ENCODE data around the gene TRPV5. TPM values are rescaled to one million over a fixed set of nuclear protein-coding genes. Genes with fewer than 3 reads are reported as not detected.

The TRPV5 gene
- total and polyA plus RNA-seq, 9 donors = not detected

GRCh38 chr7:142913566-142913965, 20.0 kb downstream of the TRPV5 start:
- Histone ChIP-seq H3K9me3 (no peaks in the 10 kb centered on the region), H3K27me3 (no peaks in the 10 kb centered on the region), H3K4me3 (no peak overlapping the region), H3K27ac (no peak overlapping the region), H3K4me1 (ENCODE audit: insufficient read depth) (no peaks in the 10 kb centered on the region), H3K36me3 (no peaks in the 10 kb centered on the region)
- DNase-seq = no peak
- no peak for TF ChIP-seq POLR2A (IDR thresholded peaks at IDR 0.05)
- TF ChIP-seq, protein P1, sequence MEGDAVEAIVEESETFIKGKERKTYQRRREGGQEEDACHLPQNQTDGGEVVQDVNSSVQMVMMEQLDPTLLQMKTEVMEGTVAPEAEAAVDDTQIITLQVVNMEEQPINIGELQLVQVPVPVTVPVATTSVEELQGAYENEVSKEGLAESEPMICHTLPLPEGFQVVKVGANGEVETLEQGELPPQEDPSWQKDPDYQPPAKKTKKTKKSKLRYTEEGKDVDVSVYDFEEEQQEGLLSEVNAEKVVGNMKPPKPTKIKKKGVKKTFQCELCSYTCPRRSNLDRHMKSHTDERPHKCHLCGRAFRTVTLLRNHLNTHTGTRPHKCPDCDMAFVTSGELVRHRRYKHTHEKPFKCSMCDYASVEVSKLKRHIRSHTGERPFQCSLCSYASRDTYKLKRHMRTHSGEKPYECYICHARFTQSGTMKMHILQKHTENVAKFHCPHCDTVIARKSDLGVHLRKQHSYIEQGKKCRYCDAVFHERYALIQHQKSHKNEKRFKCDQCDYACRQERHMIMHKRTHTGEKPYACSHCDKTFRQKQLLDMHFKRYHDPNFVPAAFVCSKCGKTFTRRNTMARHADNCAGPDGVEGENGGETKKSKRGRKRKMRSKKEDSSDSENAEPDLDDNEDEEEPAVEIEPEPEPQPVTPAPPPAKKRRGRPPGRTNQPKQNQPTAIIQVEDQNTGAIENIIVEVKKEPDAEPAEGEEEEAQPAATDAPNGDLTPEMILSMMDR (IDR thresholded peaks at IDR 0.05) = no peak
- TF ChIP-seq EP300 (IDR thresholded peaks at IDR 0.05) = no peak
- intact Hi-C loops (cut with DNase I) = no loop called here
- WGBS, 3 donors = 63 to 80% (median 74%) methylated on average over 2 of the region's 2 CpGs

DNA sequence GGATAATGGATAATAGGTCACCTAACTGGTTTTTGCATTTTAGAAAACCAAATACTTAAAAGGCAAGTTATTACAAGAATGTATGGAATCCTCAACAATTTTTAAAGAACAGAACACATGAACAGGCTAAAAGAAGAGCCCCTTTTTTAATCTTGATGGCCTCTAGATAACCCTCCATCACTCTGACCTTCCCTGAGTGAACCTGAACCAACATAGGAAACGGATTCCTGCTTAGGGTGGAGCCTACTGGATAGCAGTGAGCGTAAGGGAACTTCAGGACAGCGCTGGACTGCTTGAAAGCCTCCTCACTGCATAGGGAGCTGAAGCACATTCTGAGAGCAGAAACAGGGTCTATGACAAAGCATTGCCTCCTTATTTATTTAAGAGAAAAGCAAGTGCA, 20.5 kb downstream of the TRPV5 start:
- TF ChIP-seq, protein P1 (IDR thresholded peaks at IDR 0.05) = no peak
- TF ChIP-seq EP300 (IDR thresholded peaks at IDR 0.05) (no peak), POLR2A (IDR thresholded peaks at IDR 0.05) (no peak)
- H3K36me3 ChIP-seq = no peaks in the 10 kb centered on the region
- WGBS, 3 donors = 28 to 39% (median 36%) methylated on average over 3 of the region's 3 CpGs
- no peak overlapping the region for H3K4me3 ChIP-seq
- no peak overlapping the region for H3K27ac ChIP-seq
- no peaks in the 10 kb centered on the region for H3K27me3 ChIP-seq
- no peak for DNase-seq
- intact Hi-C loops (cut with DNase I) = no loop called here
- H3K4me1 ChIP-seq (ENCODE audit: insufficient read depth) = no peaks in the 10 kb centered on the region
- H3K9me3 ChIP-seq = no peaks in the 10 kb centered on the region

DNA sequence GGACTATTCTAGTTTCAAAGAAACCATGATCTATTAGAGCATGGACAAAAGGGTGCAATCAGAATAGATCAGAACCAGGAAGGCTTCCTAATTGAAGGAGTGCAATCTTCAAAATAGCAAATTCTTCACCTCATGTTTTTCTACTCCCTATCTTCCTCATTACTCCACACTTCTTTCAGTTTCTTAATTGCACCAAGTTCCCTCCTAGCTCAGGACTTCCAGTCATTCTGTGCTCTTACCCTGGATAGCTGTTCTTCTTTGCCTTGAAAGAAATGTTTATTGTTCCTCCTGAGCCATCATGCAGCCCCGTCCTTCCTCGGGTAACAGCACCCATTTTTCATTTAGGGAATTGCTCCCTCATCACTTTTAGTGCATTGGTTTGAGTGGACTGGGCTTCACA, 23.1 kb downstream of the TRPV5 start:
- DNase-seq = no peak
- WGBS, 3 donors = 38 to 61% (median 47%) methylated on average over 2 of the region's 2 CpGs
- no peaks in the 10 kb centered on the region for H3K36me3 ChIP-seq

GRCh38 chr7:142910031-142910433, 23.5 kb downstream of the TRPV5 start:
- 28 to 40% (median 34%) methylated on average over 2 of the region's 2 CpGs for WGBS, 3 donors
- TF ChIP-seq, protein P1 (IDR thresholded peaks at IDR 0.05) = no peak
- Histone ChIP-seq H3K4me3 (no peak overlapping the region), H3K4me1 (ENCODE audit: insufficient read depth) (no peaks in the 10 kb centered on the region), H3K36me3 (no peaks in the 10 kb centered on the region), H3K27ac (no peak overlapping the region), H3K9me3 (no peaks in the 10 kb centered on the region), H3K27me3 (no peaks in the 10 kb centered on the region)
- no peak for DNase-seq
- intact Hi-C loops (cut with DNase I) = no loop called here

More for the DNA sequence above, 23.1 kb downstream of the TRPV5 start:
- intact Hi-C loops (cut with DNase I) = no loop called here
- no peak overlapping the region for H3K4me3 ChIP-seq
- no peaks in the 10 kb centered on the region for H3K4me1 ChIP-seq (ENCODE audit: insufficient read depth)
- H3K27me3 ChIP-seq = no peaks in the 10 kb centered on the region
- no peak overlapping the region for H3K27ac ChIP-seq
- no peaks in the 10 kb centered on the region for H3K9me3 ChIP-seq
- TF ChIP-seq EP300 (IDR thresholded peaks at IDR 0.05) (no peak), POLR2A (IDR thresholded peaks at IDR 0.05) (no peak)
- TF ChIP-seq, protein P1 (IDR thresholded peaks at IDR 0.05) = no peak
